NCI-H1436 (cell line): ENCODE results near the gene NPAS3.

Source experiments
- DNase-seq: peaks from one replicate; lab custom pipeline; 2025; lab: John Stamatoyannopoulos, UW

NPAS3 gene

DNA sequence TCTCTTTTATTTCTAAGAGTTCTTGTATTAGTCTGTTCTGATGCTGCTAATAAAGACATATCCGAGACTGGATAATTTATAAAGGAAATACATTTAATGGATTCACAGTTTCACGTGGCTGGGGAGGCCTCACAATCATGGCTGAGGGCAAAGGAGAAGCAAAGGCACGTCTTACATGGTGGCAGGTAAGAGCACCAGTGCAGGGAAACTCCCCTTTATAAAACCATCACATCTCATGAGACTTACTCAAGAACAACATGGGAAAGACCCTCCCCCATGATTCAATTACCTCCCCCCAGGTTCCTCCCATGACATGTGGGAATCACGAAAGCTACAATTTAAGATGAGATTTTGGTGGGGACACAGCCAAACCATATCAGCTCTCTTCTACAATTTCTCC is 503.0 kb downstream of the NPAS3 start:
- DNase-seq = no peak

- no peak for DNase-seq
These were observed 505.5 kb downstream of the NPAS3 start for GRCh38 chr14:33444136-33444535.

DNA sequence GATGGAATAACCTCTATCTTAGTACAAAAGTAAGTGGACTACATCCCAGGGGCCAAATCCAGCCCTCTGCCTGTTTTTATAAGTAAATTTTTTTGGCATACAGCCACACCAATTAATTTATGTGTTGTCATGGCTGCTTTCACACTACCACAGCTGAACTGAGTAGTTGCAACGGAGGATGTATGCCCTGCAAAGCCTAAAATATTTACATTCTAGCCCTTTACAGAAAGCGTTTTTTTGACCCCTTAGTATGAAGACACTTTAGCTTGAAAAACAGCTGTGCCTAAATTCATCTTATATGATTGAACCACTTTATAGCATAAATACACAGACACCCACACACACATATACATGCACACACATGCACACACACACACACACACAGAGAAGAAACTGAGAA is 510.6 kb downstream of the NPAS3 start:
- no peak for DNase-seq

DNA sequence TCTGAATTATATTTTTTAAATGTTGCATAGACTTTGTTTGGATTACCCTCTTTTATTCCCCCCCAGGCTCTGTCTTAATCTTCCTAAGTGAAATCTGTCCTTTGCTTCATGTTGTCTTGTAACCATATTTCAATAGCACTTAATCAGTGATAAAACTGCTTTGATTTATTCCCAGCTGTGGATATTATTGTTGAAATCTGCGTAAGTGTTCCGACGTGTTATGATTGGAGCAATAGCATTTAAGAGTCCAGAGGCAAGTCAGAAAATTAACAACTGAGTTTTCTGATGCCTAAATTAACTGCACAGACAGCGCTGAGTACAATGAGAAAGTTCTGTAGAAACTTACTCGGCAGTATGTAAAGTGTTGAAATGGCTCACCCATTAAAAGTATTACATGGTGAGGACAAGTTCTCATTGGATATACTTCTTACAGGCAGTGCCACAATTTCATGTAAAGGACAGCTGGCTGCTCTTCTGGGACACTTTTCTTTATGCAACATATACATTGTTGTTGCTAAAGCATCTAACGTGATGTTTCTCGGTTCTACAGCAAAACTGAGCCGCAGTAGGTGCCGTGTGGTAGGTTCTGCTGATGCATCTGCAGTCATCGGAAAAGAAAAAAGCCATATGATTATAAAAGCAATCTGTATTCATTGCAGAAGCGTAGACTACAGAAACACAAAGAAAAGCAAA is 511.2 kb downstream of the NPAS3 start:
- DNase-seq = no peak

DNA sequence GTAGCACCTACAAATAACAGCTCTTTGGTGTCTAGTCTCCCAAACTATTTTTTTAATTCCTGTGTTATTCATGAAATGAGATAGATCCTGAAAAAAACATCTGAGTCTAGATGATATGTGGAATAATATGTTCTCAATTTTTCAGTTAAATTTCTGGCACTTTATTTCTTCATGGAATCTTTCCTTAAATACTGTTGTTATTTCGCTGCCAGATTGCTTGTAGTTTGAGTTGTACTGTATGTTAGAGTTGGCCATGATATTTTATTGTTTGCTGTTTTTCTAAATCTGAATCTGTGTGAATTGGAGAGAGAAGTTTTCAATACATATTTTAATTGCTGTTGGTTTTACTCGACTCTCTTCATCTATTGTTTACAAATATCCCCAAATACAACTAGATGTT is 511.7 kb downstream of the NPAS3 start:
- no peak for DNase-seq

DNA sequence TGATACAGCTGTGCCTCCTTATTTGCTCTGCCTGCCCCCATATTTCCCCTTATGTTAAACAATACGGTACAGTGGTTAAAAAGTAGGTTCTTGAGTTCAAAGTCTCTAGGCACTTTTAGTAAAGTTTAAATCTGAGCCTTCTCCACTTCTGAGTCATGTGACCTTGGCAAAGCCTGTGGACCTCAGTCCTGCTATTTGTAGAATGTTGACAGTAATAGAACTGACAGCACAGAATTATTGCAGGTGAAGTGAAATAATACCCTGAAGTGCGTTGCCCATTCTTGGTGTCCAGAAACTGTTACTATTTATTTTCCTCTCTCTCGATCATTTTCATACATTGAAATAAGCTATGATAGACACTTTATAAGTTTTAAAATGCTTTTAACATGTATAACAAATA is 512.5 kb downstream of the NPAS3 start:
- DNase-seq = no peak

GRCh38 chr14:33452995-33453394 is 514.3 kb downstream of the NPAS3 start:
- DNase-seq = no peak

GRCh38 chr14:33454022-33454595 is 515.4 kb downstream of the NPAS3 start:
- DNase-seq = no peak

DNA sequence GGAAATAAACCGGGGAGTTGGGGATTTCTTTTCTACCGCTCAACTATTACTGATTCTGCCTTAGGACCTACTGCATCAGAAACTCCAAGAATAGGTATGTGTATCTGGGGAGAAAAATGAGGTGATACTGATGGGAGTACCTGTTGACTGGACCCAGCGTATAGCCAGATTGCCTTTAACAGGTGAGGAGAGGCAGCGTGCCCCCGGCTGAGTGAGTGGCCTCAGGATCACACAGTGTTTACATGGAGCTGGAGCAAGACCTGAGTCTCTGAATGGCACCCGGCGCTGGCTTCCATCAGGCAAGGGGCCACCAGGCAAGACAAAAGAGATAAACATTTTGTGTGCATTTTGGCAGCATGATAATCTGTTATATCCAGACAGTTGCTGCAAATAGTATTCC is 516.0 kb downstream of the NPAS3 start:
- DNase-seq = no peak

GRCh38 chr14:33455654-33456345 is 517.1 kb downstream of the NPAS3 start:
- DNase-seq = no peak

DNA sequence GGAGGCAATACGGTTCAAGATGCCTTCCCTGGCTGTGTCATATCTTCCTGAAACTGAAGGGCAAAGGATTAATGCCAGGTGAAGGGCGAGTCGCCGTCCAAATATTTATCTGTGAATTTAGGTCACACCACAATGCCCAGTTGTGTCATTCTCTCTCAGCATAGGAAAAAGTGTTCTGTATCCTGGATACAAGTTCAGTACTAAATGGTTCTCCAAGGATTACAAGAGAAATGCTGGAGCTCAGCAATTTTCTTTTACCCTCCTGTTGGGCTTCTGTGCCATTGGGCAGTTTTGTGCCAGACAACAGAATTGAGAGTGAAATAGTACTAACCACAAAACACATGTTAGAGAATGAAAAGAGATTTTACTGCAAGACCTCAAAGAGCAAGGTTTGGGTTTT is 518.3 kb downstream of the NPAS3 start:
- no peak for DNase-seq

DNA sequence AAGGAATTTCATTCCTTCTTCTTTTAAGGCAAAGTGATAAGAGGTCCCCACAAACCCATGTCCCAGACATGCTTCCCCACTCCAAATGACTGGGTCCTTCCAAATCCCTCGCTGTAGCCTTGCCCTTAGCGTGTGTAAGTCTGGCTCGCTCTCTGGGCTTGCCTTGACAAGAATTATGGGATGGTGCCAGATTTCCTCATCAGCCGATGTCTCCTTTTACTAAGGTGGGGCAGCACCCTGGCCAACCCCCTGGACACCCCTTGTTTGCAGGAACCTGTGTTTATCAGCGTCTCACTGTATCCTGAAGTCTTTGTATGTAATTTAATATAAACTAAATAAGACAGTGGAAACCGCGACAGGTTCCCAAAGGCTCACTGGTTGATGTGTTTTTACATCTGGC is 518.9 kb downstream of the NPAS3 start:
- DNase-seq = no peak

- no peak for DNase-seq
These were observed 521.5 kb downstream of the NPAS3 start for GRCh38 chr14:33460164-33460563.

- DNase-seq = no peak
These were observed 522.4 kb downstream of the NPAS3 start for GRCh38 chr14:33461036-33461435.

GRCh38 chr14:33463731-33464130 is 525.1 kb downstream of the NPAS3 start:
- no peak for DNase-seq

DNA sequence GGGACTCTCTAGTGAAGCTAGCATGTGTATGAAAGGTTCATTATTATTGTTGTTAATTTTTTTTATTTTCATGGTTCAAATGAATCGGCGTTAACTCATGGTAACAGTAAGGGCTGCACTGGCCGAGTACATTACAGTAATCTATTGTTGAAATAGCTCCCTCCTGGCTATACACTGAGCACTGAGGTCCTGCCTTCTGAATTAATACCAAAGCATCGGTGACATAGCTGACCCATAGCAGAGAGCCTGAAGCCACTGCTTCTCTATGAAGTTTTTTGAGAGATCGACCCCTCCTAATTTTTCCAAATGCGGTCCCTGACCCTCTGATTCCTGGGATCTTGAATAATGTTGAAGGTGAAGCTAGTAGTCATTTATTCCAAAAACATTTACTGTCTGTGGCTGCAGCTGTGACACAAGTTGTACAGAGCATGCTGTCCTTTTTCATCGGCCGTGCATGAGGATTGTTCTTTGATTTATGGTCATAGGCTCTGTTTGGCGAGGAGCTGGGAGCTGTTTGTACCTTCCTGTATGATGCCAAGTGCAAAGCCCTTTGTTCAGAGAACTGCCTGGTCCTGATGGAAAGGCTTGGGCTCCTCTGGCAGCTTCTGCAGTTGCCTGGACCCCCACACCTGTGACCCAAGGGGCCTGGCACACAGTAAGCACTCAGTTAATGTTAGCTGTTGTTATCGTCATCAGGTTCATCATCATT is 525.7 kb downstream of the NPAS3 start:
- no peak for DNase-seq

DNA sequence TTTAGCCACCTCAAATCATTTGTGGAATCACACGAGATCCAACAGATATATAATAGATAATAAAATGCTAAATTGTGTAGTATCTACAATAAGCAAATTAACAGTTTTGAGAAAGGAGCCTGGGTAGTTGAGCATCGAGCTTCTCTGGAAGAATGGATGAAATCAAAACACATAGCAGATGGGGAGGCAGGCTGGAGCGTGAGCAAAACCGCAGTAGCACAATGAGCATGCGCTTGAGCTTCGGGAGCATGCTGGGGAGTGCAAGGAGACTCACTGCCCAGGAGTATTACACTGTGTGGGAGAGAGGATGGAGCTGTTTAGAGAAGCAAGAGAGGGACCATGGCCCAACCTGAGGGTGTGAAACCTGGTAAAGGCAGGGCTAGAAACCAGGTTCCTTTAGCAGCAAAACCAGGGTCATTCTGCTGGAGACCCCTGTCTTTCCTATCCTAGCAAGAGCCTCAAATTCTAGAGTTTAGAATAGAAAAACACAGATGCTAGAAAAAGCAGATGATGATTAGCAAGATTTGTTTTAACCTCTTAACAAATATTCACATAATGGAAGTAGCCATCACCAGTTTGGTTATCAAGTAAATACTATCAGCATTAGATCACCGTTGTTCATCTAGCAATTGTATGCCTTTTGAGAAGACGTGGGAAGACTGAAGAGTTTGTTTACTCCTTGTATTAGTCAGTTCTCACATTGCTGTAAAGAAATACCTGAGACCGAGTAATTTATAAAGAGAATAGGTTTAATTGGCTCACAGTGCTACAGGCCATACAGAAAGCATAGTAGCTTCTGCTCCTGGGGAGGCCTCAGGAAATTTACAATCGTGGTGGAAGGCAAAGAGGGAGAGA is 527.4 kb downstream of the NPAS3 start:
- no peak for DNase-seq

DNA sequence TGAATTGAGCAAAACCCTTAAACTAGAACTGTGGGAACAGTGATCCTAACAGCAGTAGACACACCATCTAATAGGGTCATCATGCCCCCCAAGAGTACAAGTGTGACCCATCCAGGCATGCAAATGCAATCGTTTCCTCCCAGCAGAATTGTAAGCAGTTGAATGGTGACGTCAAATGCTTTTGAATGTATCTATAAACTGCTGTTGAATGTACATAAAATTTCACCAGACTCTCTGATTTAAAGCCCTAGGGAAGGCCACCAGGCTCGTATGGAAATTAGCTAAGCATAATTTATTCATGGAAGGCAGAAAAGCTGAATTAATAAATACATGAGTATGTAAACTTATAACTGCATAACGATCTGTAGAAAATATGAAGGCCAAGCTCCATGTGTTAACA is 529.3 kb downstream of the NPAS3 start:
- DNase-seq = no peak

- DNase-seq = no peak
These were observed 531.2 kb downstream of the NPAS3 start for GRCh38 chr14:33469898-33470297.

DNA sequence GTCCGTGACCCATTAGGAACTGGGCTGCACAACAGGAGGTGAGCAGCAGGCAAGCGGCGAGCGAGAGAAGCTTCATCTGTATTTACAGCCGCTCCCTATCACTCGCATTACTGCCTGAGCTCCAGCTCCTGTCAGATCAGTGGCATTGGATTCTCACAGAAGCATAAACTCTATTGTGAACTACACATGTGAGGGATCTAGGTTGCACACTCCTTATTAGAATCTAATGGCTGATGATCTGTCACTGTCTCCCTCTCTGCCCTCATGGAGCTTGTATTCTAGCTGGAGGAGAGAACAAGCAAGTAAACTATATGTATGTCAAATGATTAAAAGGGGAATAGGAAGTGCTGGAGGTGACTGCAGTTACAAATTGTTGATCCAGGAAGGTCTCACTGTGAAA is 533.1 kb downstream of the NPAS3 start:
- DNase-seq = no peak

- DNase-seq = peak; percentile 57
These were observed 536.9 kb downstream of the NPAS3 start for GRCh38 chr14:33475623-33476022.

GRCh38 chr14:33477797-33478196 is 539.1 kb downstream of the NPAS3 start:
- no peak for DNase-seq
